K562 (cell line): Measurements from ENCODE around the gene PYGM. TPM values are rescaled to one million over a fixed set of nuclear protein-coding genes. Genes with fewer than 3 reads are reported as not detected.

Experiments used
- ARID1B ChIP-seq: fragments of 450-650 bp; IDR thresholded peaks from 2 replicates; pipeline ENCODE4 v1.6.1; 2016; ENCODE audit warnings: antibody characterized with exemption, mild to moderate bottlenecking, inconsistent platforms
- ASH1L ChIP-seq: fragments of 450-650 bp; IDR thresholded peaks from 2 replicates; pipeline ENCODE4 v1.6.1; 2018; ENCODE audit warnings: borderline replicate concordance, mild to moderate bottlenecking, low read depth; ENCODE audit not compliant: partially characterized antibody
- BRF2 ChIP-seq: IDR thresholded peaks from 3 replicates; pipeline ENCODE4 v1.6.1; 2011; ENCODE audit warnings: borderline replicate concordance, mild to moderate bottlenecking; ENCODE audit not compliant: insufficient read length, insufficient read depth
- CHD4 ChIP-seq: fragments of 200-600 bp; sonication (generic); IDR thresholded peaks from 3 replicates; pipeline ENCODE4 v1.6.1; 2012; ENCODE audit warnings: low read depth, mild to moderate bottlenecking, mixed read lengths, low read length, inconsistent platforms; ENCODE audit not compliant: insufficient read depth, insufficient replicate concordance, poor library complexity, severe bottlenecking
- CREBBP ChIP-seq: IDR thresholded peaks from one replicate; pipeline ENCODE4 v1.6.1; 2012; ENCODE audit warnings: low read depth, mild to moderate bottlenecking, control low read depth, inconsistent platforms, low read length
- ETV5 ChIP-seq: sonication (generic); formaldehyde crosslinking; IDR thresholded peaks from 2 replicates; pipeline ENCODE4 v1.4.0; 2020; ENCODE audit warnings: low read depth, mild to moderate bottlenecking, missing genetic modification reagents
- GATA2 ChIP-seq: sonication (generic); formaldehyde crosslinking; IDR thresholded peaks from 2 replicates; pipeline ENCODE4 v1.4.0; 2020; ENCODE audit warnings: mild to moderate bottlenecking, missing genetic modification reagents
- GTF2A2 ChIP-seq: IDR thresholded peaks from 2 replicates; pipeline ENCODE4 v1.6.1; 2016; ENCODE audit warnings: mild to moderate bottlenecking, missing genetic modification characterization, missing compliant biosample characterization
- HOXB6 ChIP-seq: fragments of 250-450 bp; sonication (Bioruptor Pico); IDR thresholded peaks from 2 replicates; pipeline ENCODE4 v1.5.1; 2022; ENCODE audit warnings: mild to moderate bottlenecking, borderline replicate concordance
- IFI16 ChIP-seq: fragments of 250-450 bp; sonication (Bioruptor Pico); IDR thresholded peaks from 2 replicates; pipeline ENCODE4 v2.1.2; 2022; ENCODE audit warnings: mild to moderate bottlenecking, inconsistent platforms
- KDM5B ChIP-seq: fragments of 200-600 bp; sonication (generic); IDR thresholded peaks from 2 replicates; pipeline ENCODE4 v1.6.1; 2012; ENCODE audit warnings: low read depth, mild to moderate bottlenecking, moderate library complexity, low read length, control low read depth, inconsistent platforms; ENCODE audit not compliant: insufficient replicate concordance
- MXD1 ChIP-seq: fragments of 250-450 bp; sonication (Bioruptor Pico); IDR thresholded peaks from 2 replicates; pipeline ENCODE4 v1.8.0; 2021; ENCODE audit warnings: borderline replicate concordance, mild to moderate bottlenecking, moderate library complexity; ENCODE audit not compliant: poor library complexity, severe bottlenecking
- PHB2 ChIP-seq: fragments of 450-650 bp; IDR thresholded peaks from 2 replicates; pipeline ENCODE4 v1.6.1; 2017; ENCODE audit warnings: low read depth
- PPARD ChIP-seq: fragments of 250-450 bp; sonication (Bioruptor Pico); IDR thresholded peaks from 2 replicates; pipeline ENCODE4 v1.8.0; 2022; ENCODE audit warnings: inconsistent platforms, mild to moderate bottlenecking, moderate library complexity
- PTBP1 ChIP-seq: fragments of 200-400 bp; formaldehyde crosslinking; IDR thresholded peaks from 2 replicates; pipeline ENCODE4 v1.6.1; 2017; ENCODE audit warnings: low read depth, low read length
- RBM14 ChIP-seq: fragments of 200-400 bp; formaldehyde crosslinking; IDR thresholded peaks from 2 replicates; pipeline ENCODE4 v1.6.1; 2018; ENCODE audit warnings: low read depth, mild to moderate bottlenecking, low read length, moderate library complexity, borderline replicate concordance; ENCODE audit not compliant: insufficient read depth
- RBM25 ChIP-seq: fragments of 200-400 bp; formaldehyde crosslinking; IDR thresholded peaks from 2 replicates; pipeline ENCODE4 v1.6.1; 2018; ENCODE audit warnings: low read length, low read depth, moderate library complexity; ENCODE audit not compliant: severe bottlenecking
- TEAD1 ChIP-seq, 2 experiments: fragments of 450-650 bp in 1 of 2; sonication (generic) in 1 of 2; formaldehyde crosslinking; IDR thresholded peaks; 2 replicates each; pipeline versions ENCODE4 v1.4.0 to v1.8.0; 2020 to 2022; ENCODE audit warnings: mild to moderate bottlenecking in 2 of 2, missing genetic modification reagents in 1 of 2
- TOE1 ChIP-seq, 2 experiments: fragments of 450-650 bp in 1 of 2; sonication (generic) in 1 of 2; formaldehyde crosslinking in 1 of 2; IDR thresholded peaks; 2 replicates each; pipeline versions ENCODE4 v1.7.1 to v1.8.0; 2016 to 2022; ENCODE audit warnings: borderline replicate concordance in 2 of 2, mild to moderate bottlenecking in 2 of 2, antibody characterized with exemption in 1 of 2, inconsistent platforms in 1 of 2, low read depth in 1 of 2, missing genetic modification reagents in 1 of 2, moderate library complexity in 1 of 2
- WHSC1 ChIP-seq: IDR thresholded peaks from one replicate; pipeline ENCODE4 v1.6.1; 2012; ENCODE audit warnings: low read length, control low read depth, inconsistent platforms
- ZEB2 ChIP-seq: fragments of 450-650 bp; IDR thresholded peaks from 2 replicates; pipeline ENCODE4 v1.6.1; 2016
- ZNF263 ChIP-seq: sonication (generic); formaldehyde crosslinking; IDR thresholded peaks from 2 replicates; pipeline ENCODE4 v1.8.0; 2022; ENCODE audit warnings: mild to moderate bottlenecking, missing genetic modification reagents, borderline replicate concordance
- ZNF445 ChIP-seq: fragments of 250-450 bp; sonication (Bioruptor Pico); IDR thresholded peaks from 2 replicates; pipeline ENCODE4 v1.4.0; 2020; ENCODE audit warnings: low read depth, mild to moderate bottlenecking, moderate library complexity
- ZNF644 ChIP-seq: fragments of 200-800 bp; sonication (Bioruptor generic); IDR thresholded peaks from 2 replicates; pipeline ENCODE4 v1.6.1; 2016; ENCODE audit warnings: low read depth, missing genetic modification characterization, missing compliant biosample characterization
- ZNF717 ChIP-seq: fragments of 250-450 bp; sonication (Bioruptor Pico); IDR thresholded peaks from 2 replicates; pipeline ENCODE4 v1.5.0; 2021
- ZNF830 ChIP-seq: fragments of 250-450 bp; sonication (Bioruptor Pico); IDR thresholded peaks from 2 replicates; pipeline ENCODE4 v1.5.0; 2021; ENCODE audit warnings: mild to moderate bottlenecking
- polyA plus RNA-seq, 8 experiments: library from polyadenylated mRNA; depleted of rRNA in 4 of 8; stranded (reverse) in 5 of 8; unstranded in 3 of 8; fragments of >200 nt; fragmentation: Nextera tagmentation in 2 of 8; fragmentation: Illumina TruSeq in 1 of 8; extraction: Ambion mirVana in 2 of 8; extraction: Trizol in 1 of 8; gene quantifications; 2 replicates each; pipeline versions ENCODE4 v1.2.1 to v1.2.3, GENCODE V29; 2011 to 2014; ENCODE audit warnings: inconsistent platforms in 1 of 8, missing spikeins in 1 of 8
- total RNA-seq, 7 experiments: library from RNA; depleted of rRNA in 6 of 7; stranded (reverse); fragments of >200 nt in 6 of 7; fragmentation: Illumina TruSeq in 2 of 7; extraction: Trizol in 2 of 7; gene quantifications; 2 replicates each; pipeline versions ENCODE4 v1.2.1 to v1.2.3, GENCODE V29; 2011 to 2021; ENCODE audit warnings: low replicate concordance in 1 of 7

PYGM gene
- total and polyA plus RNA-seq, 9 of the 15 experiments (the other 6 are each of a cell fraction or from before 2014, with no cell fraction given), result 0.07 to 1.5 (median 0.68) TPM

- TF ChIP-seq ZNF445 (no peak), ZNF830 (CRISPR knock-in tag) (no peak), ASH1L (no peak), BRF2 (no peak), ZEB2 (no peak), HOXB6 (CRISPR knock-in tag) (no peak), PTBP1 (0 out of 2 replicates have a peak, but pooled peaks have one; percentile 76), MXD1 (CRISPR knock-in tag) (no peak), PHB2 (0 out of 2 replicates have a peak, but pooled peaks have one; percentile 12), GTF2A2 (tag) (no peak), ZNF717 (CRISPR knock-in tag) (no peak), ZNF263 (no peak), ZNF644 (no peak), GATA2 (CRISPR knock-in tag) (no peak), RBM25 (peak; percentile 88), RBM14 (no peak), TOE1 (IDR thresholded peaks at IDR 0.05; ENCODE audit: borderline replicate concordance) (no peak), TOE1 (CRISPR knock-in tag; IDR thresholded peaks at IDR 0.05; ENCODE audit: borderline replicate concordance, low read depth) (0 out of 2 replicates have a peak, but pooled peaks have one; percentile 7), ARID1B (no peak), TEAD1 (CRISPR knock-in tag; IDR thresholded peaks at IDR 0.05) (no peak), WHSC1 (no peak), CHD4 (peak; percentile 94), KDM5B (no peak), IFI16 (no peak), ETV5 (no peak), PPARD (CRISPR knock-in tag) (no peak), CREBBP (no peak)
Measured at GRCh38 chr11:64743591-64744543, 15.9 kb downstream of the PYGM start, which contains the start of gene RASGRP2 (continued).
